Measurements from ENCODE around the gene C11orf68. TPM values are rescaled to one million over a fixed set of nuclear protein-coding genes. Genes with fewer than 3 reads are reported as not detected.

C11orf68 gene
- polyA plus RNA-seq, 1 experiment, result 32.9 TPM

DNA sequence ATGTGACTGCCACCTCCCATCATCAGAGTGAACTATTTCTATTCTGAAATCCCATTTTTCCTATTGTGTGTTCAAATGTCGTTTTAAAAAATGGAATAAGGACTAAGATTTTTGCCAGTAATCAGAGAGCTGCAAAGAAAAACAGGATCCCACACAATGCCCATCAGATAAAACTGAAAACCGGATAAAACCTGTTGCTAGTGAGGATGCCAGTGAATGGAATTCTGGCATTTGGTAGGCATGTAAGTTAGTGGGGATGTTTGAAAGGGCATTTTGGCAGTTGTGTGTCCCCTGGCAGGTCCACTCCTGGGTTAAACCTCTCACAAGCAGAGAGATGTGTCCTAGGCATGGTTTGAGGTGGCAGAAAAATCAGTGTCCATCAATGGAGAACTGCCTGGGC is 6.5 kb upstream of the C11orf68 start:
- H3K27ac ChIP-seq (ENCODE audit: low read depth, low read length), result peak overlapping the region; percentile 21
- H3K9me3 ChIP-seq (ENCODE audit: control insufficient read depth, insufficient read depth, low read length), result no peaks in the 10 kb centered on the region; the same call in 1 of the 2 replicates
- no peak overlapping the region for H3K4me3 ChIP-seq (ENCODE audit: low read depth, low read length)
- H3K27me3 ChIP-seq (ENCODE audit: control insufficient read depth, insufficient read depth, low read length), result no peaks in the 10 kb centered on the region
- ChIA-PET CTCF (interaction anchor here (1.0 kb wide), 1 partner anchor 37 kb away, joined by 3 read pairs; no protein-coding TSS in a partner anchor), POLR2A (no interaction called here)
- TF ChIP-seq, protein P1, sequence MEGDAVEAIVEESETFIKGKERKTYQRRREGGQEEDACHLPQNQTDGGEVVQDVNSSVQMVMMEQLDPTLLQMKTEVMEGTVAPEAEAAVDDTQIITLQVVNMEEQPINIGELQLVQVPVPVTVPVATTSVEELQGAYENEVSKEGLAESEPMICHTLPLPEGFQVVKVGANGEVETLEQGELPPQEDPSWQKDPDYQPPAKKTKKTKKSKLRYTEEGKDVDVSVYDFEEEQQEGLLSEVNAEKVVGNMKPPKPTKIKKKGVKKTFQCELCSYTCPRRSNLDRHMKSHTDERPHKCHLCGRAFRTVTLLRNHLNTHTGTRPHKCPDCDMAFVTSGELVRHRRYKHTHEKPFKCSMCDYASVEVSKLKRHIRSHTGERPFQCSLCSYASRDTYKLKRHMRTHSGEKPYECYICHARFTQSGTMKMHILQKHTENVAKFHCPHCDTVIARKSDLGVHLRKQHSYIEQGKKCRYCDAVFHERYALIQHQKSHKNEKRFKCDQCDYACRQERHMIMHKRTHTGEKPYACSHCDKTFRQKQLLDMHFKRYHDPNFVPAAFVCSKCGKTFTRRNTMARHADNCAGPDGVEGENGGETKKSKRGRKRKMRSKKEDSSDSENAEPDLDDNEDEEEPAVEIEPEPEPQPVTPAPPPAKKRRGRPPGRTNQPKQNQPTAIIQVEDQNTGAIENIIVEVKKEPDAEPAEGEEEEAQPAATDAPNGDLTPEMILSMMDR (IDR thresholded peaks at IDR 0.05; ENCODE audit: low read depth, low read length), result no peak
- DNase-seq (ENCODE audit: low read depth, low spot score), result no peak

GRCh38 chr11:65922565-65922964 is 3.7 kb upstream of the C11orf68 start:
- Histone ChIP-seq H3K27ac (ENCODE audit: low read depth, low read length) (no peak overlapping the region), H3K27me3 (ENCODE audit: control insufficient read depth, insufficient read depth, low read length) (no peaks in the 10 kb centered on the region), H3K4me3 (ENCODE audit: low read depth, low read length) (no peak overlapping the region), H3K9me3 (ENCODE audit: control insufficient read depth, insufficient read depth, low read length) (peaks cover 10% of the 10 kb centered on the region; the same call in 1 of the 2 replicates)
- ChIA-PET POLR2A (interaction anchor here (0.9 kb wide), 1 partner anchor 22 kb away, joined by 3 read pairs; the partner anchor contains the start of gene FOSL1), CTCF (interaction anchor here (2.0 kb wide), 1 partner anchor 100 kb away, joined by 4 read pairs; no protein-coding TSS in a partner anchor)
- no peak for DNase-seq (ENCODE audit: low read depth, low spot score)
- TF ChIP-seq, protein P1 (IDR thresholded peaks at IDR 0.05; ENCODE audit: low read depth, low read length), result no peak

GRCh38 chr11:65921876-65922275 is 3.0 kb upstream of the C11orf68 start:
- TF ChIP-seq, protein P1 (IDR thresholded peaks at IDR 0.05; ENCODE audit: low read depth, low read length), result no peak
- Histone ChIP-seq H3K4me3 (ENCODE audit: low read depth, low read length) (no peak overlapping the region), H3K27ac (ENCODE audit: low read depth, low read length) (peak overlapping the region; percentile 52), H3K27me3 (ENCODE audit: control insufficient read depth, insufficient read depth, low read length) (no peaks in the 10 kb centered on the region), H3K9me3 (ENCODE audit: control insufficient read depth, insufficient read depth, low read length) (peaks cover 11% of the 10 kb centered on the region; the same call in 1 of the 2 replicates)
- POLR2A ChIA-PET, result interaction anchor here (0.5 to 1.8 kb wide), 4 partner anchors 21 to 31 kb away, joined by 3 to 7 read pairs (median 4); partner anchors contain the start of genes CCDC85B and FOSL1
- no peak for DNase-seq (ENCODE audit: low read depth, low spot score)
- CTCF ChIA-PET, result interaction anchor here (1.0 to 2.0 kb wide), 3 partner anchors 33 to 101 kb away, joined by 3 to 8 read pairs (median 4); partner anchors contain the start of gene FIBP

GRCh38 chr11:65921033-65921555 is 2.2 kb upstream of the C11orf68 start:
- TF ChIP-seq, protein P1 (IDR thresholded peaks at IDR 0.05; ENCODE audit: low read depth, low read length), result no peak
- Histone ChIP-seq H3K4me3 (ENCODE audit: low read depth, low read length) (peak overlapping the region; percentile 81), H3K27me3 (ENCODE audit: control insufficient read depth, insufficient read depth, low read length) (no peaks in the 10 kb centered on the region), H3K27ac (ENCODE audit: low read depth, low read length) (no peak overlapping the region), H3K9me3 (ENCODE audit: control insufficient read depth, insufficient read depth, low read length) (peaks cover 11% of the 10 kb centered on the region; the same call in 1 of the 2 replicates)
- no peak for DNase-seq (ENCODE audit: low read depth, low spot score)
- POLR2A ChIA-PET, result interaction anchor here (0.5 to 1.8 kb wide), 3 partner anchors 21 to 30 kb away, joined by 3 to 7 read pairs (median 5); partner anchors contain the start of genes CCDC85B and FOSL1
- CTCF ChIA-PET, result interaction anchor here (1.0 to 2.0 kb wide), 3 partner anchors 32 to 102 kb away, joined by 3 to 8 read pairs (median 4); partner anchors contain the start of gene FIBP

DNA sequence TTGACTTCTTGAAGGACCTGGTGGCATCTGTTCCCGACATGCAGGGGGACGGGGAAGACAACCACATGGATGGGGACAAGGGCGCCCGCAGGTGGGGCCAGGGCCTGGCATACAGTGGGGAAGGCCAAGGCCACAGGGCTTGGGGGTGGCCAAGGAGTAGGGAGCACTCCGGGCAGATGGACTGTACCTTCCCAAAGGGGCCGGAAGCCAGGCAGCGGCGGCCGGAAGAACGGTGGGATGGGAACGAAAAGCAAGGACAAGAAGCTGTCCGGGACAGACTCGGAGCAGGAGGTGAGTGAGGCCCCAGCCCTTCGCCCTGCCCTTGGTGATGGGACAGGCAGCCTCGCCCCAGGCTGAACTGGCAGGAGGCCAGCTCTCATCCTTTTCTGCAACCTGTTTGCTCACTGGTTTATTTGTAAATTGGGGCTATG is 1.5 kb upstream of the C11orf68 start:
- H3K27me3 ChIP-seq (ENCODE audit: control insufficient read depth, insufficient read depth, low read length), result no peaks in the 10 kb centered on the region
- ChIA-PET CTCF (interaction anchor here (1.8 kb wide), 1 partner anchor 32 kb away, joined by 8 read pairs; the partner anchor contains the start of gene FIBP), POLR2A (interaction anchor here (1.2 to 1.8 kb wide), 2 partner anchors 30 to 31 kb away, joined by 5 read pairs; partner anchors contain the start of gene CCDC85B)
- H3K27ac ChIP-seq (ENCODE audit: low read depth, low read length), result peak overlapping the region; percentile 47
- no peak for DNase-seq (ENCODE audit: low read depth, low spot score)
- peaks cover 11% of the 10 kb centered on the region; the same call in 1 of the 2 replicates for H3K9me3 ChIP-seq (ENCODE audit: control insufficient read depth, insufficient read depth, low read length)
- H3K4me3 ChIP-seq (ENCODE audit: low read depth, low read length), result peak overlapping the region; percentile 81
- TF ChIP-seq, protein P1 (IDR thresholded peaks at IDR 0.05; ENCODE audit: low read depth, low read length), result no peak
